C1 segment of cervical spinal cord (tissue), 14 donors: Measurements from ENCODE around the gene ZNF488.

Source experiments
- DNase-seq, 14 donors: peaks; one replicate each; lab custom pipeline; 2025; lab: John Stamatoyannopoulos, UW

Gene ZNF488

DNA sequence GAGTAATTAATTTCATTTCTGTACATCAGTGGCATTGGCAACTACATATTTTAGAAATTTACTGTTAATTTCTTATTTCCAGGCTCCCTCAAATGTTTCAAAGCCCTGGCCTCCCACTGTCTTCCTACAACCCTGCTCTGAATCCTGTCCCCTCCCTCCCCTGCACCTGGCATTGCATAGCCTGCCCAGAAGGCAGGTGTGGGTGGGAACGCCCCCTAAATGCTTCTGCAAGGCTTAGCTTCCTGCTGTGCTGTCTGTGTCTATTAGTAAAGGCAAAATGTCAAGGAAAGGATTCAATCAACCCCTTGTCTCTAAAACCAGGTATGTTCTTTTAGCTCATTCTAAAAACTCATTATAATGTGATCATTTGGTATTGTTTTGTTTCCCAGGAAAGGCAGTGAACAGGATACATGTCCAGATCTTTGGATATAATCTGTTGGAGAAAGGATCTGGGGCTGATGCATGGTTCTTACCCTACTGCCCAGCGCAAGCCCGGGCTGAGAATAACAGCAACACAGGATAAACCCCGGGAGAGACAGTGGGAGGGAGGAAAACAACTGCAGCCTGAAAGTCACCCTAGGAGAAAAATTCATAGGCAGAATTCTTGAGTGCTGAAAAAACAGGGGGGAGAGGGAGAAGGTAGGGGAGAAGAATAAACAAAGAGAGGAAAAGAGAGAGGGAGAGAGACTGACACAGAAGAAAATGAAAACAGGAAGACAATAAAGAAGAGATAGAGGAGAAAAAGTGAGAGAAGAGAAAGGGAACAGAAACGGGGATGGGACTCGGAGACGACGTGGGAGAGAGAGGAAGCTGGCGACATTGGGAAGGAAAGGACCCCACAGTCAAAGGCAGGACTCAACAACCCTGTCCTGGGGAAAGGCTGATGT lies 589 bp downstream of the ZNF488 start:
- DNase-seq = peak in 1 of 14 donors; percentile 56

DNA sequence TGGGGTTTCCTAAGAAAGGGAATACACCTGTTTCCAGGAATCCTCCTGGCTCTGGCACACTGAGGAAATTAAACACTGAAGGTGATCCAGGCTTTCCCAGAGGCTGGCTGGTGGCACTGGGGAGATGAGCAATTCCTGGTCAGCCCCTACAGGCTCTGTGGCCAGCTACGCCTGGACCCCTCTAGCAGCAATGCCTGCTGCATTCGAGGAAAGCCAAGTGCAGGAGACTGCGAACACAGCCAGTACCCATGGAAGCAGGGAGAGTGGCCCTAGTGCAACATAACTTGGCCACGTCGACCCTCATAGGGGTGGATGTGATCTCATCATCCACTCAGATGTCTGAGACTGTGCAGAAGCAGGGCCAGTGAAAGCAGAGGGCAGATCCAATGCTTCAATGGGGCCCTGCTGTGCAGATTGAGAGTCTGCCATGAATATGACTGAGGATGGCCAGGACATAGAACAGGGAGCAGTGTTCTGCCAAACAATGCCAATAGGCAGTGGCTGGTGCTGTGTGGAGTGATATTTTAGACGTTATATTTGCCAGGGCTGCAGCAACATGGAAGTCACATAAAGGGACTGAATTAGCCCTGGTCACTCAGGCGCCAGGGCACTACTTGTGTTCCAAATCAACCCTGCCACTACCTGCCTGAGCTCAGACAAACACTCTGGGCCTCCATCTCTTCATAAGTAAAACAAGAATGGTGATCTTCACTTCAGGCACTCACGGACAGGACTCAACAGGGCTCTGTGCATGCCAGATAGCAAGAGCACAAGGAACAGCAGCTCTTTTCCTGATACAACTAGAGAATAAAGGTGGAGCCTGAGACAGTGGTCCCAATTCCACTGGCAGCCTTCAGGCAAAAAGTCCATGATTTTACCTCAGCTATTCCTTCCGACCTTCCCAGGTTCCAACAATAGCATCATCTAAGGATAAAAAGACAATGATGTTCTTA lies 2.4 kb downstream of the ZNF488 start:
- peak in 6 of 14 donors; percentile 36 to 72 (median 50) for DNase-seq

DNA sequence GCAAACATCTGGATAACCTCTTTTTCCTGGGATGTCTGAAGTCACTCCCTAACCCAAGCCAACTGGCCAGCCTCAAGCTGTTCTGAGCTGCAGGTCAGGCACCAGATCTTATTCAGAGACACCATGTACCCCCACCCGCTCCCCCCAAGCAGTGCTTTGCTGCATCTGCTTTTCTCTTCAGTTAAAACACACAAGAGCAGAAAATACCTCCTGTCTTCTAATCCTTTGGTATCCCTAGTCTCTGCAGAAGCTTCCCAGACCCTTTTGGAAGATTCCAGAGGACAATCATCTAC lies 3.0 kb downstream of the ZNF488 start:
- DNase-seq = no peak

DNA sequence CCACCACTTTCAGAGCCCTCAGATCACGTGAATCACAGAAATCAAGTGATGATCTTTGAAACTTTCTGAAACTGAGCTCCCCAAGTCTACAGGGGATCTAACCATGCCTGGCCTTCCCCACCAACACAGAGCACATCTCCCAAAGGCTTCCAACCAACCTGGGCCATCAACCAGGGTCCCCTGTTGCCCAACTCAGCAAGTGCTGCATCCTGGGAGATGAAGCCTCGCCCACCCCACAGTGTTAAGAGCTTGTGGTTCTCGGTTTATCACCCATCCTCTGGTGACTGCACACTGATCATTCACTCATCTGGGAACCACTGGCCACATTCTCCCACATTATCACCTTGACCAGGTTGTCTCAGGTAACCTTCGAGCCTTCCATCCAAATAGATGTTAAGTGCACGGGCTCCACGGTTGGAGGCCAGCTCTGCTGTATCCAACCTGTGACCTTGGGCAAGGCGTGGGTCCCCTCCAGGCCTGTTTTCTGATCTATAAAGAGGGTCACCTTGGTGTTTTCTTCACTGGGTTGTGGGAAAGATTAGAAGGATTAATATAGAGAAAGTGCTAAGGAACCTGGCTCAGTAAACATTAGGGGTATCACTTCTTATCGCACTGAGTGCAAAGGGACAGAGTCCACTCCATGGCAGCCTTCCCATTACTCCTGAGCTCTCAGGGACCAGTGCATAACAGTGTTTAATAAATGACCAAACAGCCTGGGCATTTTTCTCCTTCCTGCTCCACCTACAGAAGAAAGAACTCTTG lies 3.6 kb downstream of the ZNF488 start:
- no peak for DNase-seq

DNA sequence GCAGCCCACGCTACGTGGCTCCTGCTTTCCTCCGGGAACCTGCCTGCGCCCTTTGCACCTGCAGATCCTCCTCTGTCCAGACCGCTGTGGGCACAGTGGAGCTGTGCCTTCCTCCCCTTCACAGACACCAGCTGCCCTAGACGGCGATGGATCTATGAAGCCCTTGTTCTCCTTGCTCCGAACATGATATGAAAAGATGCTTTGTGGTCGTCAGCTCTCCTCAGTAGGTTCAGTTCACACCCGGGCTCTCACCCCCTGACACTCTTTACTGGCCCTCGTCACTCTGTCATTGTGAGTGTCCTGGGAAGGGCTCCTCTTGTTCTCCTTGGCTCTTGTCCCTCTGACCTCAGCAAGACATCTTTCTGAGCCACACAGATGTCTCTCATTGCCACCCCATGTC lies 4.2 kb downstream of the ZNF488 start:
- DNase-seq = peak in 9 of 14 donors; percentile 57 to 82 (median 65)

DNA sequence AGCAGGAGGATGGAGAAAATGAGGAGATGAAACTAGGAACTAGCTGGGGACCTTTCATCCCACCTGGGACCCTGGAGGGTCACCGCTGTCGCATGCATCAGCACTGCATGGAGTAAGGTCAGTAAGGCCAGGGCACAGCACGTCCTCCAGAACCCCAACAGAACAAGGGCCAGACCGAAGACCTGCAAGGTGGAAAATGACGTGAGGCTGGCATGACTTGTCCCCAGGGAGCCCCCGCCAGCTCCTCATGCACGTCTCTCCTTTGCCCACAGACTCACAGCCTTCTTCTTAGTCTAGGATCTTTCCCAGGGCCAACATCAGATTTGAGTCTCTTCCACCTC lies 4.7 kb downstream of the ZNF488 start:
- peak in 1 of 14 donors; percentile 67 for DNase-seq

DNA sequence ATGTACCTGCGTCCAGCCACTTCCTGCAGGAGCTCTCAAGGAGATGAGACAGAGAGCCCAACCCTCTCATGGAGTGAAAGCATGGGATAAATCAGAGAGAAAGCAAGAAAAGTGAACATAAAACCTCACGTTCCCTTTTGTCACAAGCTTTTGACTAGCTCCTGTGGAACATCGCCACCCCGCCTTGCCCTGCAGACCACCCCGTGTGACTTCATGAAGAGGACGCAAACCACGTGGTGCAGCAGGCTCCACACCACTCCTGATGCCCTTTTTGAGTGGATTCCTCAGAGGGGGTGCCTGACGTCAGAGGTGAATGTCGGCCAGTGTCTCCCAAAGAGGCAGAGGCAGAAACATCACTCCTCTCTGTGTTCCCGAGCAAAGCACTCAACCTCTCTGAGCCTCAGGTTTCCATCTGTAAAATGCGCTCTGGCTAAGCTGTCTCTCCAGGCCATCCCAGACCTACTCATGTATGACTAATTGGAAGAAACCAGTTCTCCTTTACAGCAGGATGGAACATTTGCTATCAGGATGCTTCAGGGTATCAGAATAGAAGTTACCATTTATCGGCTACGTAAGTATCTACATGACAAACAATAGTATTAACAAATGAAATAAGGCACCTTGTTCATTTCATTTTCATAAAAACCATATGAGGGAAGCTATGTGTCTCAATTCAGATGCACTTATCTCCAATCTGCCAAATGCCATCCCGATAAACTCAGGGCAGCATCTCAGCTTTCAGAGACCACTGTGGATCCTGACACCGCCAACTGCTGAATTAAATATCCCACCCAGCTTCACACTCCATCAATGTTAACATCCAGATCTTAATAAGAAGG lies 5.3 kb downstream of the ZNF488 start:
- DNase-seq = no peak

DNA sequence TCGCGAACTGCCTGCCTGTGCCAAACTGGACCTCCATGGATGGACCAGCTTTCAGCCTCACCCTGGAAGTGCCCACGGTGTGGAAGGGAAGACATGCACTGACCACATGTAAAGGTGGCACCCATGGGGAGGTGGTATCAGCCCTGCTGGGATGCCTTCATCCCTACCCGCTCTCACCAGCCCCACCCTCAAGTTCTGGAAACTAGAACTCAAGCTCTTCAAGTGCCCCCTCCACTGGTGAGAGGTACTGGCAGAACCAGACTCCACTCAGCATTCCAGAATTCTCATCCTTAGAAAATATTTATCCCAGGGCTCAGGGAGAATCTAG lies 5.9 kb downstream of the ZNF488 start:
- DNase-seq = no peak

DNA sequence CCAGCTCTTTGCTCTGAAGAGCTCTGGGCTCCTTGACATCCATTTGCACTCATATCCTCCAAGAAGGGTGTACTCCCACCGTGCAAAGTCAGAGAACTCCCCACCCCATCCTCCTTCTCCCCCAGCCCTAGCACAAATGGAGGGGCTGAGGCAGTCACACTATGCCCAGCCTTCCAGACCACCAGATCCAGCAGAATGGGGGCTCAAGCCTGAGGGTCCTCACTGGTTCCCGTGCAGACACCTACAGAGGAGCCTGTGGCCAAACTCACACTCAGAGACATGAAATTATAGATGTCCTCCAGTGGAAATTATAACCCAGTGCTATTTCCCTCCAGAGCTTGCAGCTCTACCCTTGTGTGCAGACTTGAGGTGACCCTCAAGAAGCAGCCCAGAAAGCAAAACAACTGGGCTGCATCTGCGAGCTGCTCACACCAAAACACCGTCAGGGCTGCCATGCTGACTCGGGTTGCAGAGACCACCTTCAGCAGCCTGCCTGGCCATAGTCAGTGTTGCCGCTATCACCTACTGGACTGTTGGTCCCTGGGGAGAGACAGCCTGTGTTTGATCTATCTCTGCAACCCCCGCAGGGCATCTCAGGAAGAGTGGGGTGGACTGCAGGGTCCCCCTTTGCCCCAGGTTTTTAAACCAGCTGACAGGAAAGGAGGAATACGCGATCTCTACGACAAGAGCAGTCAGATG lies 7.4 kb downstream of the ZNF488 start:
- DNase-seq = no peak

DNA sequence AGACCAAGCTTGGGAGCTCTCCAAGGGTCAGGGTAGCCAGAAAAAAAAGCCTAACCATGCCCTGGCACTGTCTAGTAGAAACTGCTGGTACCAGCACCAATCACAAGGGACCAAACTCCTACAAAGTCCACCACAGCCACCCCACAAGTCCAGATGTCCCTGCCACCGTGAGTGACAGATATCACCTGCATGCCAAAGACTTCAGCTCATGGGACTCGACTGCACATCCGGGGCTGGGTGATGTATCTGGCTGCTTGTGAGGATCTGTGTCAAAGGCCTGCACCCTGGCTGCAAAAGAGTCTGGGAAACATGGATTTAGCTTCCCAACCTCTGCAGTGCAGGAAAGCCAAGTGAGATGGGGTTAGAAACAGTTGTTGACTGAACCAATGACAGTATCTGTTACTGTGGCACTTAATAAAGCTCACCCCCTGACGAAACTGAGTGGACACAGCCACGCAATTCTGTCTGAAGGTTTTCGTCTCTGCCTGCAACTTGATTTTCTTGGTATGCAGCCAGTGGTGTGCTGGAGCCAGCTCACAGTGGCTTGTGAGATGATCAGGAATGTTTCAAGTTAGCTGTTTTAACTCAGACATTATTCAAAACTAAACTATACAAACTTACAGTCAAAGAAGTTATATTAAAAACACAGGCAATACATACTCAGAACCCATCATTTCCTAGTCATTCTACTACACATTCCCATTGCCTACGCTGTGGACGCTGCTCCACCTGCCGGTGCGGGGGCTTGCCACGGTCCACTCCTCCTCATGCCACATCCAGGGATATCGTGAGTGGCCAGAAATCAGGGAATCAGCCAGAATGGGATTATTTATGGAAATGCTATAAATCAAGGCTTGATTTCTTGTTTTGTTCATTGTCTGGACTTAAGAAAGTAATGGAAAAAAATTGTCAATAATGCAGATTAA lies 9.2 kb downstream of the ZNF488 start:
- DNase-seq = no peak

DNA sequence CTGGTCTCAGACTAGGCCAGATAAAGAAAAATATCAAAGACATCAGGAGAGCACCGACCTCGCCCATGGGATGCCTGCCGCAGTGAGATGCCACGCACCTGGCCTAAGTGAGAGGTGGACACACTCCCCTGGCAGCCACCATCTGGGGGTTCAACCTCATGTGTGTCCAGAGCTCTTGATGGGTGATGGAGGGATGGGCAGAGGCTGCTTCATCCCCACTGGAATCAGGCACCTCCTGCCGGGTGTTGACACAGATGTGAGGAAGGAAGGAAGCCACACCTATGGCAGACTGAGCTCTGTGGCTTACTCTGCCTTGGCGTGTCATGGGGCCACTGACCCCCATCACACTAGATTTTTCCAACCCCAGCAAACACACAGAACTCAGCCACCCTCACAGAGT lies 11.4 kb downstream of the ZNF488 start:
- DNase-seq = no peak

DNA sequence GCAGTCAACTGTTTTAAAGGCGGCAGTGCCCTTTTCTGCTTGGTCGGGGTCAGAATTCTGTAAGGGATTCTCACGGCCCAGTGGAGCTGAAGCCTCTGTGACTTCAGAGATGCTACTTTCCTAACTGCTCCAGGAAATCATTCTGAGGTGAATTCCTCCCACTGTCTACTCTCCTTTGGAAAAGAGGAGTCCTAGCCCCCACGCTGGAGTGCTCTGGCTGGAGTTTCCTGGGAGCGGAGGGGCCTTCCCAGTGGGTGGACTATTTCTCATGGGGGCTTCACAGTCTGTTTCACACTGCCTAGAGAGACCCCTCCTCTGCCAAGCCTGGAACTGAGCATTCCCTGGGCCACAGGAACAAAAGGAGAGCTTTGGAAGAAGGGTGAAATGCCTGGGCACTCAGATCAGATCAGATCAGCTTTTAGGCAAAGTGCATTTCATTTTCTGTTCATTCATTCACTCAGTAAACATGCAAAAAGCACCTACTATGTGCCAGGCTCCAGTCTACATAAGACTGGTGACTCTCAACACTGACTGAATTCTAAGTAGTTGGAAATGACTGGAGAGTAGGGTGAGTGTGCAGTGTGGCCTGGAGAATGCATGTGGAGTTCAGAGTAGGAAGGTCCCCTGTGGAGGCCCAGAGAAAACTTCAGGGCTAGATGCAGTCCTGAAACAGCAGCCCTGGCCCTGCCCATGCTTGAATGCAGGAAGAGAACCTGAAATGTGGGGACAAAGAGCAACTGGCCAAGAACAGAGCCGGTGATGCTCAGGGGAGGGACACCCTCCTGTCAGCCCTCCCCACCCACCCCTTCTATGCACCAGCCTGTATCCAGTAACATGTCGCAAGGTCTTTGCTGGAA lies 12.2 kb downstream of the ZNF488 start:
- DNase-seq = no peak

DNA sequence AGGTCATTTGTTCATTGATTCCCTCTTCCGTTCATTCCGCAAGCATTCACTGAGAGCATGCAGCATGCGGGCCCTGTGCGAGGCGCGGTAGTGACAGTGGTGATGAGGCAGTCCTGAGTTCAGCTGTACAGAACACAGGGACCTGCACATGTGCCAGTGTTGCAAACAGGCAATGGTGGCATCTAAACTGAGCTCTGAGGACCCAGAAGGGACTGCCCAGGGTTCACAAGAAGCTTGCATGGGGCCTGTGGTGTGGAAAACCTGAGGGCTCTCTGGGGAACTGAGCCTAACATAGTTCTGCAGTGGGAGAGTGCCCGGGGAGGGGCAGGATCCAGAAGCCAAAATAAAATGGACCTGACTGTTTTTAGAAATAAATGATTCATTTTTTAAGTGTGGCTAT lies 13.2 kb downstream of the ZNF488 start:
- no peak for DNase-seq

DNA sequence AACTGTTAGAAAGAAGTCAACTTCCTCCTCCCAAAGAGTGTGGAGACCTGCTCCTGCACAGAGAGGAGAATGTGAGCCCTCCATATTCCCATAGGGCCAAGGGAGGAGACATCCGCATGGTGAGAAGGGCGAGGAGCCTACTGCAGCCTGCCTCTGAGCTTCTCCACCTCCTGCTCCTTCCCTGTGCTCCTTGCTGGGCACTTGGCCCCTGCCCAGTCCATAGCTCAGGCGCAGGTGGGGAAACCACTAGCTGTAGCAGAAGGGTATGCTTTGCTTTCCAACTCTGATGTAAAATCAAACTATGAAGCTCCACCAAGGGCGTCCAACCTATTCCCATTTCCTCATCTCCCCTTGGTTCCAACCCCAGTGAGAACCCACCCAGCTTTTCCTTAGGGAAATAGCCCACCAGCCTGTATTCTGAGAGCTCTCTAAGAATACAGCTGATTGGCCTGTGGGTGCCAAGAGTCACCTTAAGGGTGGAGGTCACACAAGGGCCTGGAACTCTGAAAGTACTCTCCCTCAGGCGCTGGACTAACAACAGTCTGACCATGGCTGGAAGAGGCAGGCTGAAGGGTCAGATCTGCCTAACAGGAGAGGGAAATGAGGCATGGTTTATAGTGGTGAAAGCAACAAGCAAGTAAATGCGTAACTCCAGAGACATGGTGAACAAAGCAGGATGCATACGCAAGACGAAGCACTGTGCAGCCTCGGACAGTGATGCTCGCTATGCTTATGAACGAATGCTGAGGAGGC lies 13.9 kb downstream of the ZNF488 start:
- no peak for DNase-seq

DNA sequence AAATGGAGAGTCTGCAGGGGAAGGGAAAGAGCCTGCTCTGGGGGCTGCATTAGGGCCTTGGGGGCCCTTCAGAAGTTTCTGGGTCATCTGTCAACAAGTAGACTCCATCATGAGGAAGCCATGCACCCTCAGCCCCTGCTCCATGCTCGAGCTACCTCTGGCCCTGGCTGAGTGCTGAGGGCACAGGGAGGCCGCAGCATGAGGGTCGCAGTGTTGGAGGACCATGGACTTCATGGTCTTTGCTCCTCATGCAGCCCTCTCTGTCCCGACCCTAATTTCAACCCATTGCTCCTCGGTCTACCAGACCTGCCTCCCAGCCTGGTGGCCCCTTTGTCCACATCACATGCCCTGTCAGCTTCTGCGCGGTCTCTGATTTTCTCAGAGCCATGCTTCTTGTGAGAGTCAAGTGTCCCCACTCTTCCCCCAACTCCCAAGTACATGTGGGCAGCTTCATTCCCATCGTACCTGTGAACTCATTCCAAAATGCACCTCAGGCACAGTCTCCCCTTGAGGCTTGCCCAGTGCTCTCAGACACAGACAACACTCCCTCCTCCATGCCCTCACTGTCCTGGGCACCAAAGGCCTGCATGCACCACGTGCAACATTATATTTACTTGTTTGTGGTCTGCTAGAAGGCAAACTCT lies 14.7 kb downstream of the ZNF488 start:
- DNase-seq = no peak

DNA sequence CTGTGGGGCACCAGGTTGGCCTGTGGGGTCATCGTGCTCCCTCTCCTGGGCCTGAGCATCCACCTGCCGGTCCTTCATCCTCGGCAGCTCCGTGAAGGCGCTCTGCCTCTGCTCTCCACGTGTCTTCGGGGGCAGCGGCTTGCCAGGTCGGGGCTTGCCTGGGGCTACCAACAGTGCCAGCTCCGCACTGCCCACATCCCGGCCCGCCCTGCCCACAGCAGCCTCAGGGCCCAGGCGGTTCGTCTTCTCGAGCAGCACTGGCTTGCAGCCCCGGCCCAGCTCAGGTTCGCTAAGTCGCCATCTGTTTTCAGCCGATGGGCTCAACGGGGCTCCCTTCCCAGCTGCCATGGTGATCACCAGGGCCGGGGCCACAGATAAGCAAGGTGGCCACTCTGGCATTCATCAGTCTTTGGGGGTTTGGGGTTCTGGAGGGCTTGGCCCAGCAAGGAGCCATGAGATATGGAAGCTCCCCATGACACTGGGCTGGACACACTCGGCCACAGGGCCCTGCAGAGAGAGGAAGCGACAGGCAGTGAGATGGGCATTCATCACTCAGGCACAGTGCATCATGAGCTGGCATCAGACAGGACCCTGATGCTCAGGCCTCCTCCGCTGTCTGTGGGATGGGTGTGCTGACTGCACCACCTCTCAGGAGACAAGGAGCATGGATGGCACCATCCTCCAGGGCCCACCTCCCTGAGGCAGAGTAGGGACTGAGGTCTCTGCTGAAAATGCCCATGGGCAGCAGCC lies 15.5 kb downstream of the ZNF488 start:
- DNase-seq = no peak

DNA sequence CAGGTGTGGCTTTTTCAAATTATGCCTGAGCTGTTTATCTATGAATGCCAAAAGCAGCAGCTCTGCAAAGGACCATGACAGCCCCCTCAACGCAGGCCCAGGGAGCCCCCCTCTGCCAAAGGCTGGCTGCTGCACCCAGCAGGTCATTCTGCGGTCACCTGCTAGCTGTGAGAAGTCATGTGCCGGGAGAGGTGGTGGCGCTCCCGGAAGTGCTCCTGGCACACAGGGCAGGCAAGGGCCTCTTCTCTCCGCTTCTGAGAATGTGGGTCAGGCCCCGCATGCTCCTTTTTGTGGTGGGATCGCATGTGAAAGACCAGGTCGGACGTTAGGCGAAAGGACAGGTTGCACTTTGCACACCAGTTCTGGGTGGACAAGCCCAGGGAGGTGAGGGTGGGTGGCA lies 16.4 kb downstream of the ZNF488 start:
- no peak for DNase-seq
